Measurements from ENCODE around the gene RPN2. TPM values are rescaled to one million over a fixed set of nuclear protein-coding genes. Genes with fewer than 3 reads are reported as not detected.

RPN2 gene
- polyA plus RNA-seq, 1 donor (not counting 4 experiments of a cell fraction or from before 2014, with no cell fraction given), result 220 TPM

DNA sequence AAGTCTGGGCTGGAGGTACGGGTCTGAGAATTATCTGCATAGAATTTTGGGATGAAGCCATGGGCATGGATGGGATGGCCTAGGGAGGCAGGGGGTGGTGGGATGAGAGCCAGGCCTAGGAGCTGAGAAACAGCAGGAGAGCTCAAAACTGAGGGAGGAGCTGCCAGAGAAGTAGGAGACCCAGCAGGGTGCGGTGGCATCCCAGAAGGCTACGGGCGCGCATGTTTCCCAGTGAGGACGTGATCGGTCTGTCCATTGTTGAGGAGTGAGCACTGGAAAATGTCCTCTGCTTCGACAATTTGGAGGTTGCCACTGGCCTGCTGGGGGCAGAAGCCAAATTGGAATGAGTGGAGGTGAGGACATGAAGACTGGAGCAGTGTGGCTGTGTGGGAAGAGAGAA lies 14.7 kb downstream of the RPN2 start:
- Histone ChIP-seq H3K4me3 (ENCODE audit: control insufficient read depth in 2 of 3, extremely low read depth in 1 of 3, insufficient read depth in 2 of 3, low read depth in 1 of 3, low read length in 3 of 3) (no peak overlapping the region), H3K27me3 (ENCODE audit: control insufficient read depth, extremely low read depth, insufficient read depth, low read length) (no peaks in the 10 kb centered on the region), H3K27ac (ENCODE audit: control insufficient read depth, insufficient read depth, low read length) (no peak overlapping the region), H2AFZ (ENCODE audit: control insufficient read depth, low read length) (no peak overlapping the region), H3K4me2 (ENCODE audit: control insufficient read depth, extremely low read depth, insufficient read depth, low read depth, low read length) (no peak overlapping the region), H3K9me1 (ENCODE audit: control insufficient read depth, extremely low read depth, insufficient read depth, low read length) (peaks cover 2% of the 10 kb centered on the region), H3K79me2 (ENCODE audit: control insufficient read depth, insufficient read depth, low read length) (peaks cover 89% of the 10 kb centered on the region), H3K9ac (ENCODE audit: control insufficient read depth, extremely low read depth, insufficient read depth, low read length) (no peak overlapping the region), H3K36me3 (ENCODE audit: control insufficient read depth in 2 of 2, extremely low read depth in 1 of 2, insufficient read depth in 2 of 2, low read length in 2 of 2) (peaks cover 4 to 33% of the 10 kb centered on the region in 2 experiments), H3K9me3 (ENCODE audit: control insufficient read depth, low read depth, low read length) (no peaks in the 10 kb centered on the region), H4K20me1 (ENCODE audit: control insufficient read depth, extremely low read depth, insufficient read depth, low read length) (peaks cover 36% of the 10 kb centered on the region), H3K4me1 (ENCODE audit: control insufficient read depth, extremely low read depth, insufficient read depth, low read length) (peaks cover 3% of the 10 kb centered on the region)
- FAIRE-seq (no peak), DNase-seq (ENCODE audit: low read depth, low spot score) (no peak)
- TF ChIP-seq EZH2 (IDR thresholded peaks at IDR 0.05; ENCODE audit: low read length), result no peak
- TF ChIP-seq CTCF (optimal IDR thresholded peaks at IDR 0.05 in 1 of 3, IDR thresholded peaks at IDR 0.05 in 1 of 3, conservative IDR thresholded peaks at IDR 0.05 in 1 of 3; ENCODE audit: extremely low read depth in 1 of 3, insufficient read depth in 2 of 3, low read length in 3 of 3), result no peak
- dilution Hi-C loops (cut with MboI; ENCODE audit: extremely low pct_ligation_motif_present, low sequenced_read_pairs), result no loop called here

DNA sequence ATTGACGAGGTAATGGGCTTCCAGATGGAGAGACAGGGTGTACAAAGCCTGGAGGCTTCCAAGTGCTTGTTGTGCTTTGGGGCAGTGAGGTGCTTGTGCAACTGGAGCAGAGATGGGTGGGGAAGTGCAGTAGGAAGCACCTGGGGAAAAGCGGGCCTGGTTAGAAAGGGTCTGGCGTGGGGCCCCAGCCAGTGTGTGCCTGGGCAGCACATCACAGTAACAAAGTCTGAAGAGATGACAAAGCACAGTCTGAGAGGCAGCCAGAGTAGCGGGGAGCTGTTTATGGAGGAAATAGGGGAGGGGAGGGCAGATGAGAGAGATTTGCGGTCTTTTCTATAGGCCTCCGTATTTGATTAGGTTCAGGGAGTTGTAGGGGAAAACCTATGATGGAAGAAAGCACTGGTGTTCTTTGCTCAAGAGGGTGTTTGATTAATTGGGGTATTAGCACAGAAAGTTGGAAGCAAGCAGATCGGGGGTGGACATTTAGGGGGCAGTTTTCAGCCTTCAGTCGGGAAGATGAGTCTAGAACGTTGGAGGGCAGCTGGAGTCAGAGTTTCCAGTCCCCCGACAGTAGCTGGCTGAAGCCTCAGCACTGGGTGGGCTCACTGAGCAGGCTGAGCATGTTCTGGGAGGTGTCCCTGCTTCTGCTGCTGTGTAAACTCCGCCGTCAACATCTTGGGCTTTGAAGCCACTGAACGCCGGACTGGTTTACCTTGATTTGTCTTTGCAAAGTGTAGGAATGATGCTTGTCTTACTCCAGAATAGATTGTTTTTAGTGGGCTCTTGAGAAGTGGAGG lies 15.7 kb downstream of the RPN2 start:
- Histone ChIP-seq H3K4me1 (ENCODE audit: control insufficient read depth, extremely low read depth, insufficient read depth, low read length) (peaks cover 3% of the 10 kb centered on the region), H2AFZ (ENCODE audit: control insufficient read depth, low read length) (no peak overlapping the region), H3K4me3 (ENCODE audit: control insufficient read depth in 2 of 3, extremely low read depth in 1 of 3, insufficient read depth in 2 of 3, low read depth in 1 of 3, low read length in 3 of 3) (no peak overlapping the region), H3K27me3 (ENCODE audit: control insufficient read depth, extremely low read depth, insufficient read depth, low read length) (no peaks in the 10 kb centered on the region), H3K9ac (ENCODE audit: control insufficient read depth, extremely low read depth, insufficient read depth, low read length) (no peak overlapping the region), H3K36me3 (ENCODE audit: control insufficient read depth in 2 of 2, extremely low read depth in 1 of 2, insufficient read depth in 2 of 2, low read length in 2 of 2) (peaks cover 7 to 37% of the 10 kb centered on the region in 2 experiments), H4K20me1 (ENCODE audit: control insufficient read depth, extremely low read depth, insufficient read depth, low read length) (peaks cover 39% of the 10 kb centered on the region), H3K27ac (ENCODE audit: control insufficient read depth, insufficient read depth, low read length) (no peak overlapping the region), H3K9me3 (ENCODE audit: control insufficient read depth, low read depth, low read length) (no peaks in the 10 kb centered on the region), H3K4me2 (ENCODE audit: control insufficient read depth, extremely low read depth, insufficient read depth, low read depth, low read length) (no peak overlapping the region), H3K9me1 (ENCODE audit: control insufficient read depth, extremely low read depth, insufficient read depth, low read length) (peaks cover 2% of the 10 kb centered on the region), H3K79me2 (ENCODE audit: control insufficient read depth, insufficient read depth, low read length) (peaks cover 86% of the 10 kb centered on the region)
- TF ChIP-seq EZH2 (IDR thresholded peaks at IDR 0.05; ENCODE audit: low read length) (no peak), CTCF (optimal IDR thresholded peaks at IDR 0.05 in 1 of 3, IDR thresholded peaks at IDR 0.05 in 1 of 3, conservative IDR thresholded peaks at IDR 0.05 in 1 of 3; ENCODE audit: extremely low read depth in 1 of 3, insufficient read depth in 2 of 3, low read length in 3 of 3) (no peak)
- dilution Hi-C loops (cut with MboI; ENCODE audit: extremely low pct_ligation_motif_present, low sequenced_read_pairs), result no loop called here
- DNase-seq (ENCODE audit: low read depth, low spot score) (no peak), FAIRE-seq (no peak)

All from keratinocyte (primary cell).